ENCODE measurements around the gene ACTL6B. TPM values are rescaled to one million over a fixed set of nuclear protein-coding genes. Genes with fewer than 3 reads are reported as not detected.

Gene ACTL6B
- total and polyA plus RNA-seq, 9 of the 15 experiments (the other 6 are each of a cell fraction or from before 2014, with no cell fraction given), result not detected

DNA sequence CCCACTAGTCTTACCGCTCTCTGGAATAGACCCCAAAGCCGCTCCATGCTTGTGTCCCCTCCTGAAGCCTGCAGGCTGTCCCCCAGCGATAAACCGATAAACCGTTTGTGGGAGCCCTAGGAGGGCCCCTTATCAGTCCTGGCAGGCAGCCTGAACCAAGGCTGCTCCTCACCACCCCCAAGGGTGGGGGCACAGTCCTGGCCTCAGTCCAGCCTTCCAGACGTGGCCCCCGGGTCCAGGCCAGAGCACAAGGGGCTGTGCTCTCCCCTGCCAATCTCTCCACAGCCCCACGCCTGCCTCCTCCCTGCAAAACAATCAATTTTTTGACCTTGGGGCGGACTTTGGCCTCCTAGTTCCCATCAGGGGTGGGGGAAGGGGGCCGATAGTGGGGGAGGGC, 14.8 kb downstream of the ACTL6B start, which contains the start of gene TFR2 (continued):
- TF ChIP-seq, protein P1, sequence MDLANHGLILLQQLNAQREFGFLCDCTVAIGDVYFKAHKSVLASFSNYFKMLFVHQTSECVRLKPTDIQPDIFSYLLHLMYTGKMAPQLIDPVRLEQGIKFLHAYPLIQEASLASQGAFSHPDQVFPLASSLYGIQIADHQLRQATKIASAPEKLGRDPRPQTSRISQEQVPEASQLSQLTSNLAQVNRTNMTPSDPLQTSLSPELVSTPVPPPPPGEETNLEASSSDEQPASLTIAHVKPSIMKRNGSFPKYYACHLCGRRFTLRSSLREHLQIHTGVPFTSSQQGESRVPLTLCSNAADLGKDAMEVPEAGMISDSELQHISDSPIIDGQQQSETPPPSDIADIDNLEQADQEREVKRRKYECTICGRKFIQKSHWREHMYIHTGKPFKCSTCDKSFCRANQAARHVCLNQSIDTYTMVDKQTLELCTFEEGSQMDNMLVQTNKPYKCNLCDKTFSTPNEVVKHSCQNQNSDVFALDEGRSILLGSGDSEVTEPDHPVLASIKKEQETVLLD (IDR thresholded peaks at IDR 0.05), result peak; percentile 42; the same call in 1 of the 2 replicates
- no peak for TF ChIP-seq CGGBP1 (CRISPR knock-in tag; IDR thresholded peaks at IDR 0.05)
- no peak for TF ChIP-seq ILK (tag; IDR thresholded peaks at IDR 0.05; ENCODE audit: borderline replicate concordance, low read depth)
- no peak; the same call in 1 of the 2 replicates for TF ChIP-seq REST (IDR thresholded peaks at IDR 0.05; ENCODE audit: borderline replicate concordance)
- TF ChIP-seq REST (CRISPR knock-in tag; IDR thresholded peaks at IDR 0.05; ENCODE audit: low read depth), result 0 out of 2 replicates have a peak, but pooled peaks have one; percentile 47
- no peak for TF ChIP-seq MAFF (IDR thresholded peaks at IDR 0.05; ENCODE audit: low read length)
- no peak for TF ChIP-seq POLR2H (tag; IDR thresholded peaks at IDR 0.05; ENCODE audit: low read depth)
- 0 out of 2 replicates have a peak, but pooled peaks have one; percentile 23 for TF ChIP-seq ZEB2 (IDR thresholded peaks at IDR 0.05)
- TF ChIP-seq NEUROD1 (IDR thresholded peaks at IDR 0.05; ENCODE audit: borderline replicate concordance, low read depth, low read length, partially characterized antibody), result peak; percentile 95
- TF ChIP-seq STAT5A (IDR thresholded peaks at IDR 0.05; ENCODE audit: borderline replicate concordance, low read length), result peak; percentile 93
- TF ChIP-seq ZNF212 (CRISPR knock-in tag; IDR thresholded peaks at IDR 0.05), result 0 out of 2 replicates have a peak, but pooled peaks have one; percentile 60
- peak; percentile 99 for TF ChIP-seq RNF2 (IDR thresholded peaks at IDR 0.05)
- TF ChIP-seq LEF1 (IDR thresholded peaks at IDR 0.05), result peak; percentile 93; the same call in 1 of the 2 replicates
- TF ChIP-seq ZNF347 (CRISPR knock-in tag; IDR thresholded peaks at IDR 0.05; ENCODE audit: low read depth), result no peak
- peak; percentile 97 for TF ChIP-seq KLF16 (IDR thresholded peaks at IDR 0.05)
- peak; percentile 96 for TF ChIP-seq CBFA2T2 (conservative IDR thresholded peaks at IDR 0.05)
- no peak for TF ChIP-seq ATF1 (CRISPR knock-in tag; IDR thresholded peaks at IDR 0.05)
- TF ChIP-seq ATF1 (tag; IDR thresholded peaks at IDR 0.05), result 0 out of 2 replicates have a peak, but pooled peaks have one; percentile 32
- no peak for TF ChIP-seq ZBTB1 (CRISPR knock-in tag; IDR thresholded peaks at IDR 0.05; ENCODE audit: borderline replicate concordance, low read depth)
- TF ChIP-seq ARID1B (IDR thresholded peaks at IDR 0.05), result peak; percentile 99
- peak; percentile 64 for TF ChIP-seq TOE1 (IDR thresholded peaks at IDR 0.05; ENCODE audit: borderline replicate concordance)
- no peak for TF ChIP-seq TOE1 (CRISPR knock-in tag; IDR thresholded peaks at IDR 0.05; ENCODE audit: borderline replicate concordance, low read depth)
- peak; percentile 98 for TF ChIP-seq NCOR1 (IDR thresholded peaks at IDR 0.05)

All from K562 (cell line).